ENCODE measurements around the gene CRYL1. TPM values are rescaled to one million over a fixed set of nuclear protein-coding genes. Genes with fewer than 3 reads are reported as not detected.

CRYL1 gene
- total RNA-seq, 3 donors from 2014 or later = 27.5 to 68.3 (median 29.0) TPM

- H3K27ac ChIP-seq = no peak overlapping the region
- intact Hi-C loops (cut with DNase I; ENCODE audit: low total_unique reads) = no loop called here
- no peak overlapping the region for H3K4me3 ChIP-seq
- H3K9me3 ChIP-seq = no peaks in the 10 kb centered on the region
- DNase-seq (ENCODE audit: low spot score in 2 of 2) = no peak
- no peaks in the 10 kb centered on the region for H3K4me1 ChIP-seq
- H3K36me3 ChIP-seq = no peaks in the 10 kb centered on the region
- no peaks in the 10 kb centered on the region for H3K27me3 ChIP-seq
- TF ChIP-seq POLR2AphosphoS5 (IDR thresholded peaks at IDR 0.05) (no peak), POLR2A (IDR thresholded peaks at IDR 0.05) (no peak), CTCF (IDR thresholded peaks at IDR 0.05) (no peak)
Observed at GRCh38 chr13:20381401-20381800, 144.3 kb downstream of the CRYL1 start.

- Histone ChIP-seq H3K4me3 (no peak overlapping the region), H3K27ac (no peak overlapping the region), H3K4me1 (no peaks in the 10 kb centered on the region), H3K9me3 (no peaks in the 10 kb centered on the region), H3K36me3 (no peaks in the 10 kb centered on the region), H3K27me3 (no peaks in the 10 kb centered on the region)
- intact Hi-C loops (cut with DNase I; ENCODE audit: low total_unique reads) = no loop called here
- TF ChIP-seq POLR2AphosphoS5 (IDR thresholded peaks at IDR 0.05) (no peak), CTCF (IDR thresholded peaks at IDR 0.05) (no peak), POLR2A (IDR thresholded peaks at IDR 0.05) (no peak)
- DNase-seq (ENCODE audit: low spot score in 2 of 2) = no peak
Observed at GRCh38 chr13:20378721-20379120, 146.9 kb downstream of the CRYL1 start.

- no peaks in the 10 kb centered on the region for H3K36me3 ChIP-seq
- H3K27ac ChIP-seq = no peak overlapping the region
- TF ChIP-seq CTCF (IDR thresholded peaks at IDR 0.05) = no peak
- TF ChIP-seq POLR2A (IDR thresholded peaks at IDR 0.05) = no peak
- no peak for TF ChIP-seq POLR2AphosphoS5 (IDR thresholded peaks at IDR 0.05)
- no peaks in the 10 kb centered on the region for H3K4me1 ChIP-seq
- H3K4me3 ChIP-seq = no peak overlapping the region
- no peaks in the 10 kb centered on the region for H3K9me3 ChIP-seq
- no peak for DNase-seq (ENCODE audit: low spot score in 2 of 2)
- intact Hi-C loops (cut with DNase I; ENCODE audit: low total_unique reads) = no loop called here
- no peaks in the 10 kb centered on the region for H3K27me3 ChIP-seq
Observed at GRCh38 chr13:20377720-20378119, 147.9 kb downstream of the CRYL1 start.

- intact Hi-C loops (cut with DNase I; ENCODE audit: low total_unique reads) = no loop called here
- H3K9me3 ChIP-seq = no peaks in the 10 kb centered on the region
- TF ChIP-seq POLR2A (IDR thresholded peaks at IDR 0.05) = no peak
- TF ChIP-seq CTCF (IDR thresholded peaks at IDR 0.05) = no peak
- no peak for TF ChIP-seq POLR2AphosphoS5 (IDR thresholded peaks at IDR 0.05)
- H3K36me3 ChIP-seq = no peaks in the 10 kb centered on the region
- H3K4me3 ChIP-seq = no peak overlapping the region
- H3K27ac ChIP-seq = no peak overlapping the region
- no peaks in the 10 kb centered on the region for H3K27me3 ChIP-seq
- H3K4me1 ChIP-seq = no peaks in the 10 kb centered on the region
- DNase-seq (ENCODE audit: low spot score in 2 of 2) = no peak
Observed at GRCh38 chr13:20375871-20376270, 149.8 kb downstream of the CRYL1 start.

GRCh38 chr13:20373861-20374260, 151.8 kb downstream of the CRYL1 start:
- H3K27ac ChIP-seq = no peak overlapping the region
- no peak for DNase-seq (ENCODE audit: low spot score in 2 of 2)
- no peaks in the 10 kb centered on the region for H3K4me1 ChIP-seq
- H3K27me3 ChIP-seq = no peaks in the 10 kb centered on the region
- H3K4me3 ChIP-seq = no peak overlapping the region
- intact Hi-C loops (cut with DNase I; ENCODE audit: low total_unique reads) = no loop called here
- H3K36me3 ChIP-seq = no peaks in the 10 kb centered on the region
- H3K9me3 ChIP-seq = no peaks in the 10 kb centered on the region
- TF ChIP-seq POLR2A (IDR thresholded peaks at IDR 0.05) = no peak
- TF ChIP-seq POLR2AphosphoS5 (IDR thresholded peaks at IDR 0.05) = no peak
- TF ChIP-seq CTCF (IDR thresholded peaks at IDR 0.05) = no peak

Measured in breast epithelium (tissue), 4 donors.